Activated CD4-positive, CD25-positive, alpha-beta regulatory T cell treated with anti-CD3 and anti-CD28 coated beads, Interleukin-2, amount 50 U/mL, for 16 hours (primary cell): ENCODE measurements around the gene CEP112.
"Not testable (repeated sequence)": the region's sequence is repeated elsewhere in the genome, so short reads cannot be mapped to it uniquely, and the experiment has no call there.

Experiments
- DNase-seq: peaks from one replicate; pipeline ENCODE4 v3.0.0-alpha.2; 2020; ENCODE audit warnings: low read depth, low spot score

Gene CEP112

GRCh38 chr17:65833214-65833613 is 358.7 kb downstream of the CEP112 start:
- DNase-seq = no peak

GRCh38 chr17:65830356-65830755 is 361.6 kb downstream of the CEP112 start:
- no peak for DNase-seq

- not testable (repeated sequence) for DNase-seq
Observed at GRCh38 chr17:65826577-65826976, 365.4 kb downstream of the CEP112 start.

- DNase-seq = no peak
Observed at GRCh38 chr17:65824901-65825300, 367.0 kb downstream of the CEP112 start.

- DNase-seq = no peak
Observed at GRCh38 chr17:65823713-65824112, 368.2 kb downstream of the CEP112 start.

GRCh38 chr17:65820811-65821210 is 371.1 kb downstream of the CEP112 start:
- DNase-seq = no peak

GRCh38 chr17:65820306-65820705 is 371.6 kb downstream of the CEP112 start:
- DNase-seq = no peak

GRCh38 chr17:65819810-65820209 is 372.1 kb downstream of the CEP112 start:
- DNase-seq = no peak

- DNase-seq = no peak
Observed at GRCh38 chr17:65817951-65818350, 374.0 kb downstream of the CEP112 start.

GRCh38 chr17:65814418-65814817 is 377.5 kb downstream of the CEP112 start:
- no peak for DNase-seq

- DNase-seq = no peak
Observed at GRCh38 chr17:65813306-65813705, 378.6 kb downstream of the CEP112 start.

- DNase-seq = no peak
Observed at GRCh38 chr17:65811043-65811442, 380.9 kb downstream of the CEP112 start.

GRCh38 chr17:65809366-65809765 is 382.6 kb downstream of the CEP112 start:
- DNase-seq = no peak

GRCh38 chr17:65808566-65808965 is 383.4 kb downstream of the CEP112 start:
- not testable (repeated sequence) for DNase-seq

- no peak for DNase-seq
Observed at GRCh38 chr17:65807361-65807760, 384.6 kb downstream of the CEP112 start.

GRCh38 chr17:65801513-65801912 is 390.4 kb downstream of the CEP112 start:
- DNase-seq = no peak

GRCh38 chr17:65800655-65801054 is 391.3 kb downstream of the CEP112 start:
- DNase-seq = no peak

- no peak for DNase-seq
Observed at GRCh38 chr17:65799869-65800268, 392.1 kb downstream of the CEP112 start.

GRCh38 chr17:65799454-65799853 is 392.5 kb downstream of the CEP112 start:
- DNase-seq = no peak

GRCh38 chr17:65797809-65798208 is 394.1 kb downstream of the CEP112 start:
- DNase-seq = no peak

GRCh38 chr17:65797101-65797500 is 394.8 kb downstream of the CEP112 start:
- DNase-seq = no peak

- no peak for DNase-seq
Observed at GRCh38 chr17:65794572-65794971, 397.4 kb downstream of the CEP112 start.

GRCh38 chr17:65790241-65790640 is 401.7 kb downstream of the CEP112 start:
- DNase-seq = no peak

- no peak for DNase-seq
Observed at GRCh38 chr17:65787503-65787902, 404.4 kb downstream of the CEP112 start.

GRCh38 chr17:65786479-65786878 is 405.5 kb downstream of the CEP112 start:
- no peak for DNase-seq
